Muscle of back (tissue), 11 donors: ENCODE results near the gene CLDN22. TPM values are rescaled to one million over a fixed set of nuclear protein-coding genes. Genes with fewer than 3 reads are reported as not detected.
"Not testable (repeated sequence)": the region's sequence is repeated elsewhere in the genome, so short reads cannot be mapped to it uniquely, and the experiment has no call there.

Experiments
- DNase-seq, 3 donors: peaks; one replicate each; pipeline versions ENCODE4 v3.0.0 to v3.0.0-alpha.2; 2013
- polyA plus RNA-seq, 10 donors: library from polyadenylated mRNA; unstranded; fragments of 120-200 nt; gene quantifications; one replicate each; pipeline ENCODE4 v1.2.1, GENCODE V29; 2013; ENCODE audit not compliant: insufficient read length in 10 of 10

CLDN22 gene
- polyA plus RNA-seq, 10 donors, result 0.09 to 0.33 (median 0.20) TPM; not detected in 2

GRCh38 chr4:183326387-183326786, 6.3 kb upstream of the CLDN22 start:
- DNase-seq, result not testable (repeated sequence)

DNA sequence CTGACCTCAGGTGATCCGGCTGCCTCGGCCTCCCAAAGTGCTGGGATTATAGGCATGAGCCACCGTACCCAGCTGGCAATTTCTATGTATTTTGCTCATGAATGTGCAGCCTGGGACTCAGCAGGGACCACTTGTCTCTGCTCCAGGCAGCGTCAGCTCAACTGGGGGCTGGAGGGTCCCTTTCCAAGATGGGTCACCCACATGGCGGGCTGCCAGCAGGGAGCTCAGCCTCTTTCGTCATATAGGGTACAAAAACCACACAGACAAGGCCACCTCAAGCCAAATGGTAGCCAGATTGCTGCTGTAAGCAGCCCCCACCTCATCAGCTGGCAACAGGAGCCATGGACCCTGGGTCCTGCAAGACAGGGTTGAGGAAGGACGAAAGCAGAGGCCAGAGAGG, 4.5 kb upstream of the CLDN22 start:
- DNase-seq, result no peak

DNA sequence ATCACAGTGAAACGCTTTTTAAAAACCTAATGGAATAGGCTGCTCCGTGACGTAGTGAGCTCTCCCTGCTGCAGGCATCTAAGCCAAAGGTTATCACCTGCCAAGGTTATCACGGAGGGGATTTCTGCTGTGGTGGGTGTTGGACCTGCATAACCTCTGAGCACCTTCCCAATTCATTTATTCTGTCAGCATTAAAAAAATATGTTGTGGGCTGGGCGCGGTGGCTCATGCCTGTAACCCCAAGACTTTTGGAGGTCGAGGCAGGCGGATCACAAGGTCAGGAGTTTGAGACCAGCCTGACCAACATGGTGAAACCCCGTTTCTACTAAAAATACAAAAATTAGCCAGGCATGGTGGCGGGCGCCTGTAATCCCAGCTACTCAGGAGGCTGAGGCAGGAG, 4.0 kb upstream of the CLDN22 start:
- DNase-seq, result not testable (repeated sequence)

GRCh38 chr4:183323295-183323694, 3.2 kb upstream of the CLDN22 start:
- no peak for DNase-seq

DNA sequence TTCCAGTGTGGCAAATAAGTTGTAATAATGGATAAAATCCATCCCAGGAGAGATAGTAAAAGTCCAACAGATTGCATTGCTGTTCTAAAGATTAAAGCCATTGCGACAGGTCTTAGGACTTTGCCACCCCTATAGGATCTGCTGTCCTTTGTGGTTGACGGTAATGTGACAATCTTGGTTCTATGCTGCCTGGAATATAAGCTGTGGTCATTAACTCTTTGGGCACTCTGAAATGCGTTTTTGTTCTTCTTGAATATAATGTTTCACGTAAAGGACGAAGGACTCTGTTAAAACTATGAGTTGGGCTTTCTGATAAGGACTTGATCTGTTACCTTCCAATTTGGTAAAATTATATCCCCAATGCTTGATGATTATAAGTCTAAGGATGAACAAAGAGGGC, 2.2 kb upstream of the CLDN22 start, which contains the start of gene CLDN24:
CLDN24 (minus strand) TSS at position 101 of the 400 bp plus-strand sequence; CDS start at position 101, 0 bp downstream.
- no peak for DNase-seq

- no peak for DNase-seq
Observed at GRCh38 chr4:183321516-183321915, 1.4 kb upstream of the CLDN22 start.

DNA sequence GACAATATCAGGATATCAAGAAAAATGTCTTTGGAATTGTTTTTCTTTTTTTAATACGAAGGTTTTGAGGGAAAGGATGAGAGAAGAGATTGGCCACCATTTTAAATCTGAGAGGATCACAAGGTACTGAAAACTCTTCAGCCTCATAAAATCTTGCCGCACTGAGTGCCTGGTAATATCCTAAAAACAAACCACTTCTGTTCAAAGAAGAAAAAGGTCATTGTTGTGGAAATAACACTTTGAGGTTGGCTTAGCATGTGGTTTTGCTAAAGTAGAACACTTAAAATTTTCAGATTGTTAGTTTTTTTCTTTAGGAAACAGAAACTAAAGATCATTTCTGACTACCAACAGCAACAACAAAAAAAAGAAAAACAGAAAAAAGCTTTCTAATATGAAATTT, 1.0 kb upstream of the CLDN22 start:
- no peak for DNase-seq

GRCh38 chr4:183318656-183319055, 1.4 kb downstream of the CLDN22 start:
- no peak for DNase-seq

GRCh38 chr4:183314806-183315205, 5.3 kb downstream of the CLDN22 start:
- DNase-seq, result no peak

- no peak for DNase-seq
Observed at GRCh38 chr4:183314336-183314735, 5.7 kb downstream of the CLDN22 start.

- DNase-seq, result no peak
Observed at GRCh38 chr4:183312841-183313240, 7.2 kb downstream of the CLDN22 start.

GRCh38 chr4:183306811-183307210, 13.3 kb downstream of the CLDN22 start:
- no peak for DNase-seq

- DNase-seq, result no peak
Observed at GRCh38 chr4:183304538-183304937, 15.5 kb downstream of the CLDN22 start.

- no peak for DNase-seq
Observed at GRCh38 chr4:183304067-183304466, 16.0 kb downstream of the CLDN22 start.

DNA sequence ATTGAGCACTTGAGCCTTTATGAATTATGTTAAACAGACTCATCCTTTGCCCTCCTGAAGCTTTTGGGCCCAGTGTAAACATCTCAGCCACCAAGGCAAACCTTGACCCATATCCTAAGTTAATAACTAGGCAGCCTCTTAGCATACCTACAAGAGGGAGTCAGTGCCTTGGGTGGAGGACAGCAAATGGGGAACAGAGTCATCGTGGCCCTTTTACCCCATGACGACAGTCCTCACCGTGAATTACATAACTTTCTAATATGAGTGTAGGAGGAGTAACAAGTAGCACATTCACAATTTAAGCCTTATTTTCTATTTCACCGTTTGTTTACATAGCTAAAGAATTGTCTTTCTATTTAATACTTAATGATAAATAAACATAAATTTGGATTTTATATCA, 16.8 kb downstream of the CLDN22 start:
- DNase-seq, result no peak

- DNase-seq, result peak in 2 of 3 donors; percentile 34 to 55
Observed at GRCh38 chr4:183300655-183301054, 19.4 kb downstream of the CLDN22 start.

DNA sequence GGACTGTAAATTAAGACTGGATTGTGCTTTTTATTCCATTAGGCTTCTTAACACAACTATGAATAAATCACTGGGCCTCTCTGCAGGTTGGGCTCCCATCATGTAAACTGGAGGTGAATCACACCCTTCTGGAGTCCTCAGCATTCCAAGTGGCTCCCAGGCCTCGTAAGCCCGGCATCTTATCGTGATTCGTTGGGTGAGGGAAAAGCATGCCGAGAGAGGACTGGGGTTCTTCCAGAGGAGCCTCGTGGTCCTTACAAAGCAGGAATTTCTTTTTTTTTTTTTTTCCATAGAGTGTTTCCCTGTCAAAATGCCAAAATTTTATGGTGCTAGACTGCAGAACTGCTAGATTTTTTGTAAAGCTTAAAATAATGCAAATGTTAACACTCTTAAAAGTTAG, 20.0 kb downstream of the CLDN22 start:
- peak; percentile 9 to 36 (median 15) for DNase-seq

DNA sequence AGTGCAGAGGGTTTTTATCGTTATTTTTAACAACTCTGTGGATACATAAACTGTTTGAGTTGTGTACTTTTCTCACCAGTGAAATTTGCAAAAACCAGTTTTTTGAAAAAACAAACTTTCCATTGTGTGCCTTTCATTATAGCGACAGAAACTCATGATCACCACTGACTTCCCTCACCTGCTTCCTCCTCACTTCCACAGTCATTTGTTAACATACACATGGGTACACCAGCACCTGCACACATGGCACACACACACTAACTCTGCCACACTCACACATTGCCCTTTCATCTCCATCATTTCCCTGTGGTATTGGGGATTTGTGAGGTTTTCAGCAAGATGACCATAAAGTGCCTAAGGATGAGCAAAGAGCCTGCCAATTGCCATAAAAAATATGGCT, 20.6 kb downstream of the CLDN22 start:
- peak in 1 of 3 donors; percentile 17 for DNase-seq

DNA sequence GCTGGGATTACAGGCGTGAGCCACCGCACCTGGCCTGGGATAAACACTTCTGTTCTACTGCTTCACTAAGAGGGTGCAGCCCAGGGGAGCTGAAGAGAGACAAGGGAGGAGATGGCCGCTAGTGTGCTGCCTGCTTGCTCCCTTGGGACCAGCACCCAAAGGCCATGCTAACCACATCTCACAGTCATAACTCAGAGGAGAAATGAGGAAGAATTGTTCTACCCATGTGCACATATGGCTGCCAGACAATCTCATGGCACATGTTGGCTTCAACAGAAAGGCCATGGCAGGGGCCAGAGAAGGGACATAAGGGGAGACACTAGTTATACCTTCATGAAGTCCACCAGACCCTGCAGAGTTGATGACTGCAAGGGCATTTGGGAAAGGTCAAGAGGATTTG, 22.4 kb downstream of the CLDN22 start:
- no peak for DNase-seq

DNA sequence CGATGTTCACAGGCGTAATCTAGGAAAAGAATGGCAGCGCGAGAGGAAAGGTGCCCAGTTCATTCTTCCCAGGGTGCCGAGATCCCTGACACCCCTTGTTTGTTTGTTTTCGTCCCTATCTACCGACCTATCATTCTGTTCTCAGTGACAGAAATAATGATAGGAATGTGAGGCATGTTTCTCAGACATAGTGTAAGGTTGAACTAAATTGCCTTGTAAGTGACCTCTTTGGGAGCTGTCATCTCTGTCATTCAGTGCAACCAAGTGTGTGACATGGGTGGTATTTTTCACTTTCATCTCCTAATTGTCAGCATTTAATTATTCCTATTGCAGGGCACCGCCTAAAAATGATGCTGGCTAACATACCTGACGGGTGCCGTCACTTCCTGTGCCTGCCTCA, 24.4 kb downstream of the CLDN22 start:
- DNase-seq, result no peak

DNA sequence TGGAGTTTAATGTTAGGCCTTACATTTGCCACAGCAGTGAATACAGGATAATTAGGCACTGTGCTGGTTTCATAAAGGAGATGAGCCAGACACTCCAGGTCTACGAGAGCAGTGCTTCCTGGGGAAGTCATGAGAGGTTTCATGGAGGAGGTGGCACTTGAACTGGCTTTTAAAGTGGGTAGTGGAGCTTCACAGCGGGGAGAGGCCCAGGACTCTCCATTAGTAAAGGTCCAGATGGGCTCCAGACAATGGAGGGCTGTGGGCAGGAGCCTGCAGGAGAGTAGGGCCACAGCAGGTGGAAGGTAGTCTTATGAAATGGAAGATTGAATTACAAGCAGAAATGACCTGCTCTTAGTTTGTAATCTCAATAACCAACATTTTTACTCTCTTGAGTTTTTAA, 29.0 kb downstream of the CLDN22 start:
- no peak for DNase-seq

DNA sequence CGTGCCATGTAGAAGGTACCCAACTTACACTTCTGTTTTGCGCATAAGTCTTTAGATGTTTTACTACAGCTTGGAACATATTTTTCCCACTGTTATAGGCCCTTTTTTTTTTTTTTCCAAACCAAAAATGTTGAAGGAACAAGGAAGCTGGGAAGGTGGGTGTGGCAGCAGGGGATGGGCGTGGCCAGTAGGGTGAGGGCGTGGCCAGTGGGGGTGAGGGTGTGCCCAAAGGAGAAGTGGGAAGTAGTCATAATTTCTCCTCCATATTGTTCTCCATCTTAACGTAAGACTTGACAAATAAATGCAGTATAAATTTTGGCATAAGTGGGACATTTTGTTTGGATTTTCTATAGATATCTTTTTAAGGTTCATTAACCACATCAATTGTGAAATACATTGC, 30.4 kb downstream of the CLDN22 start:
- DNase-seq, result no peak

DNA sequence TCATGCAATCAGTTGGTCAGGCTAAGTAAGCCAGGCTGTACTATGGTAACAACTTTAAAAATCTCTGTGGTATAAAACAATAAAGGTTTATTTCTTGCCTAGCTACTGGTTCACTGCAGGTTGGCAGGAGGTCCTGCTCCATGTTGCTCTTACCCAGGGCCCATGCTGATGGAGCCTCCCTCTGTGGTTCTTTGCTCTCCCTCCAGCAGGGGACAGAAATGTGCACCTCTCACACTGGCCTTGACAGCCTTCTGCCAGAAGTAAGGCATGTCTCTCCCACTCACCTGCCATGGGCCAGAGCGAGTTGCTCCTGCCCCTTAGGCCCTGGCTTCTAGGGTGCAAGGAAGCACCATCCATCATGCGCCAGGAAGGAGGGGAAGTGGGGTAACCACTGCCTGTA, 31.1 kb downstream of the CLDN22 start:
- no peak for DNase-seq

- no peak for DNase-seq
Observed at GRCh38 chr4:183287677-183288076, 32.4 kb downstream of the CLDN22 start.

DNA sequence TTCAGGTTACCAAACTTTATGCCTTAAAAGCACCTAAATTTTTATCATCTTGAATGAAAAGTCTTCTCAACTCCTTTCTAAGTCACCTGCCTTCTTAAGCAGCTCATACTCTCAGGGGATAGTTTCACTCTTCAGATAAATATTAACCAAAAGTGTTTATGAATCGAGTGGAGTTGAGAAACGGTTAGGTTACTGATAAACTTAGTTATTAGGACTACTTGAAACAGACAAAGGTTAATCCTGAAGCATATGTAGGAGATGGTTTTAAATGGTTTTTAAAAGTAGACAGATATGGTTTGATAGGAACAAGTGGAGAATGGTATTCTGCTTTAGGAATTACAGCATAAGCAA, 32.8 kb downstream of the CLDN22 start:
- no peak for DNase-seq
